KMS-11 (cell line): Measurements from ENCODE around the gene RABEP2.

Experiments
- H2AFZ ChIP-seq: fragments of 200-600 bp; sonication (generic); 2 replicates; pipeline ENCODE4 v1.6.1; 2016; ENCODE audit warnings: antibody characterized with exemption, mixed run types, low read depth
- H3K27ac ChIP-seq: fragments of 200-600 bp; sonication (generic); 2 replicates; pipeline ENCODE4 v1.6.1; 2016; ENCODE audit warnings: mild to moderate bottlenecking, mixed run types
- H3K27me3 ChIP-seq: fragments of 200-600 bp; sonication (generic); 2 replicates; pipeline ENCODE4 v1.6.1; 2017; ENCODE audit warnings: mild to moderate bottlenecking, low read depth, mixed run types, moderate library complexity; ENCODE audit not compliant: insufficient read depth
- H3K36me3 ChIP-seq: fragments of 200-600 bp; sonication (generic); 2 replicates; pipeline ENCODE4 v1.6.1; 2017; ENCODE audit warnings: mild to moderate bottlenecking, mixed run types; ENCODE audit not compliant: insufficient read depth
- H3K4me1 ChIP-seq: fragments of 200-600 bp; sonication (generic); 2 replicates; pipeline ENCODE4 v1.6.1; 2016; ENCODE audit warnings: mild to moderate bottlenecking, low read depth, mixed run types; ENCODE audit not compliant: poor library complexity, severe bottlenecking
- H3K4me2 ChIP-seq: fragments of 200-600 bp; sonication (generic); 2 replicates; pipeline ENCODE4 v1.7.0; 2016; ENCODE audit warnings: mild to moderate bottlenecking, mixed run types
- H3K4me3 ChIP-seq: fragments of 200-600 bp; sonication (generic); IDR thresholded peaks from 2 replicates; pipeline ENCODE4 v1.6.1; 2017; ENCODE audit warnings: low read depth, low read length, mixed read lengths; ENCODE audit not compliant: insufficient read depth
- H3K79me2 ChIP-seq: fragments of 200-600 bp; sonication (generic); 2 replicates; pipeline ENCODE4 v1.6.1; 2016; ENCODE audit warnings: low read depth, mixed run types; ENCODE audit not compliant: insufficient read depth
- H3K9ac ChIP-seq: fragments of 200-600 bp; sonication (generic); 2 replicates; pipeline ENCODE4 v1.6.1; 2016; ENCODE audit warnings: mild to moderate bottlenecking, mixed run types
- H4K20me1 ChIP-seq: fragments of 200-600 bp; sonication (generic); 2 replicates; pipeline ENCODE4 v1.6.1; 2016; ENCODE audit warnings: mild to moderate bottlenecking, mixed run types; ENCODE audit not compliant: insufficient read depth
- CTCF ChIP-seq: fragments of 200-600 bp; sonication (generic); conservative IDR thresholded peaks from 2 replicates; pipeline ENCODE4 v1.6.1; 2017; ENCODE audit warnings: low read depth, mild to moderate bottlenecking, antibody characterized with exemption, low read length, moderate library complexity, mixed read lengths

The RABEP2 gene

GRCh38 chr16:28880955-28881354, 44.1 kb downstream of the RABEP2 start:
- no peak overlapping the region for H3K4me2 ChIP-seq
- H2AFZ ChIP-seq = peak overlapping the region; percentile 83; the same call in 1 of the 2 replicates
- H3K4me1 ChIP-seq = peaks cover 38% of the 10 kb centered on the region
- H3K36me3 ChIP-seq = no peaks in the 10 kb centered on the region
- no peak overlapping the region for H3K4me3 ChIP-seq
- no peak overlapping the region for H3K9ac ChIP-seq
- H3K27ac ChIP-seq = no peak overlapping the region
- H4K20me1 ChIP-seq = no peaks in the 10 kb centered on the region
- no peaks in the 10 kb centered on the region for H3K79me2 ChIP-seq
- no peak for TF ChIP-seq CTCF
- no peaks in the 10 kb centered on the region for H3K27me3 ChIP-seq

DNA sequence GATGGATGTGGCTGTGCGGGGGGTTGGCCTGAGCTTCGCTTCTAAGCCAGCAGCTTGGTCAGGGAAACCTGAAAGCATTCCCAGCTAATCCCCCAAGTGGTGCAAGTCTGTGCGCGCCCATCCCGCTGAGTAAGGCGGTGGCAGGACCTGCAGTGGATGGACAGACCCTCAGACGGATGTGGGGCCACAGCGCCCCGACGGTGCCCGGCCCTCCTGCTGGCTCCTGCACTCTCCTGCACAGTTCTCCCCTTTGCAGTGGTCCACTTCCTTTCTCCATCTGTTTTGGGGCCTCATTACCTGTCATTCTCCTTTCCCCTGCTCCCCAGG, 44.5 kb downstream of the RABEP2 start:
- Histone ChIP-seq H3K36me3 (no peaks in the 10 kb centered on the region), H3K27ac (no peak overlapping the region), H3K4me2 (no peak overlapping the region; the same call in 1 of the 2 replicates), H3K4me1 (peaks cover 38% of the 10 kb centered on the region), H3K79me2 (no peaks in the 10 kb centered on the region), H3K27me3 (no peaks in the 10 kb centered on the region), H3K4me3 (no peak overlapping the region), H4K20me1 (no peaks in the 10 kb centered on the region), H2AFZ (peak overlapping the region; percentile 83), H3K9ac (no peak overlapping the region)
- TF ChIP-seq CTCF = no peak

GRCh38 chr16:28879841-28880588, 45.0 kb downstream of the RABEP2 start:
- no peaks in the 10 kb centered on the region for H3K36me3 ChIP-seq
- peak overlapping the region; percentile 83 for H2AFZ ChIP-seq
- no peak for TF ChIP-seq CTCF
- H3K4me3 ChIP-seq = peak overlapping the region; percentile 49
- no peak overlapping the region for H3K27ac ChIP-seq
- H3K4me1 ChIP-seq = peaks cover 38% of the 10 kb centered on the region
- H3K27me3 ChIP-seq = no peaks in the 10 kb centered on the region
- H3K9ac ChIP-seq = peak overlapping the region; percentile 62; the same call in 1 of the 2 replicates
- peak overlapping the region; percentile 47 for H3K4me2 ChIP-seq
- no peaks in the 10 kb centered on the region for H3K79me2 ChIP-seq
- no peaks in the 10 kb centered on the region for H4K20me1 ChIP-seq

- no peaks in the 10 kb centered on the region for H3K79me2 ChIP-seq
- H3K4me3 ChIP-seq = peak overlapping the region; percentile 49
- H3K36me3 ChIP-seq = no peaks in the 10 kb centered on the region
- H2AFZ ChIP-seq = peak overlapping the region; percentile 83
- H3K27ac ChIP-seq = no peak overlapping the region
- peaks cover 38% of the 10 kb centered on the region for H3K4me1 ChIP-seq
- no peaks in the 10 kb centered on the region for H3K27me3 ChIP-seq
- peak overlapping the region; percentile 47 for H3K4me2 ChIP-seq
- no peak for TF ChIP-seq CTCF
- H3K9ac ChIP-seq = peak overlapping the region; percentile 62; the same call in 1 of the 2 replicates
- H4K20me1 ChIP-seq = no peaks in the 10 kb centered on the region
These were observed 45.7 kb downstream of the RABEP2 start for GRCh38 chr16:28879261-28879840.
